IMR-90 (cell line): ENCODE data around the gene C10orf105. TPM values are rescaled to one million over a fixed set of nuclear protein-coding genes. Genes with fewer than 3 reads are reported as not detected.

Experiments used
- ATAC-seq: fragments of 200-7000 bp; cut with Tn5 transposase; 2 replicates; pipeline ENCODE4 v1.9.1; 2020; ENCODE audit warnings: low read depth, mild to moderate bottlenecking, moderate library complexity
- BruUV-seq: library from RNA; stranded (reverse); fragments of 400-500 nt; replicated peaks from 2 replicates; lab custom pipeline; 2021; lab: Mats Ljungman, UMichigan
- CTCF ChIA-PET: fragments of 300-600 bp; formaldehyde crosslinking; extraction: SDS; loops from one replicate; lab custom pipeline; 2021; ENCODE audit warnings: antibody characterized with exemption; lab: Yijun Ruan, JAX
- POLR2A ChIA-PET: fragments of 300-600 bp; sonication (Branson Sonifier 250); formaldehyde crosslinking; loops from one replicate; lab custom pipeline; 2022; ENCODE audit warnings: antibody characterized with exemption; ENCODE audit not compliant: unreplicated experiment; lab: Charles Lee
- DNase-seq: peaks from one replicate; pipeline ENCODE4 v3.0.0; 2013
- H2AFZ ChIP-seq: replicated peaks from 2 replicates; pipeline ENCODE3; 2013; ENCODE audit warnings: low read length, mild to moderate bottlenecking; ENCODE audit not compliant: poor library complexity
- H2AK5ac ChIP-seq: 2 replicates; pipeline ENCODE4 v1.6.1; 2013; ENCODE audit warnings: low read depth, low read length, inconsistent platforms
- H2AK9ac ChIP-seq: replicated peaks from 2 replicates; pipeline ENCODE3; 2013; ENCODE audit warnings: mild to moderate bottlenecking, low read depth, low read length, moderate library complexity; ENCODE audit not compliant: poor library complexity
- H2BK120ac ChIP-seq: 2 replicates; pipeline ENCODE4 v1.6.1; 2013; ENCODE audit warnings: low read depth, low read length, inconsistent platforms
- H2BK15ac ChIP-seq: 3 replicates; pipeline ENCODE4 v1.6.1; 2013; ENCODE audit warnings: low read depth, low read length, inconsistent platforms
- H2BK20ac ChIP-seq: 2 replicates; pipeline ENCODE4 v1.6.1; 2013; ENCODE audit warnings: low read depth, mild to moderate bottlenecking, inconsistent platforms, low read length, moderate library complexity
- H2BK5ac ChIP-seq: 2 replicates; pipeline ENCODE4 v1.6.1; 2013; ENCODE audit warnings: mild to moderate bottlenecking, low read depth, low read length, inconsistent platforms; ENCODE audit not compliant: poor library complexity, severe bottlenecking
- H3K14ac ChIP-seq: replicated peaks from 2 replicates; pipeline ENCODE4 v1.6.1; 2013; ENCODE audit warnings: low read depth, low read length, inconsistent platforms
- H3K18ac ChIP-seq: 2 replicates; pipeline ENCODE4 v1.6.1; 2013; ENCODE audit warnings: low read depth, low read length, control low read depth
- H3K23ac ChIP-seq: 2 replicates; pipeline ENCODE4 v1.6.1; 2013; ENCODE audit warnings: low read depth, low read length, inconsistent platforms
- H3K27ac ChIP-seq: 2 replicates; pipeline ENCODE4 v1.5.1; 2013; ENCODE audit warnings: mild to moderate bottlenecking, control low read depth, low read length; ENCODE audit not compliant: insufficient read depth
- H3K27me3 ChIP-seq: 2 replicates; pipeline ENCODE4 v1.6.1; 2013; ENCODE audit warnings: low read length; ENCODE audit not compliant: control insufficient read depth, insufficient read depth
- H3K36me3 ChIP-seq: 2 replicates; pipeline ENCODE4 v1.6.1; 2013; ENCODE audit warnings: low read length, mixed read lengths; ENCODE audit not compliant: control insufficient read depth, insufficient read depth
- H3K4ac ChIP-seq: 2 replicates; pipeline ENCODE4 v1.6.1; 2013; ENCODE audit warnings: low read depth, low read length, inconsistent platforms
- H3K4me1 ChIP-seq: 2 replicates; pipeline ENCODE4 v1.6.1; 2013; ENCODE audit warnings: low read length, mixed read lengths; ENCODE audit not compliant: control insufficient read depth, insufficient read depth
- H3K4me2 ChIP-seq: 2 replicates; pipeline ENCODE4 v1.6.1; 2013; ENCODE audit warnings: low read depth, mild to moderate bottlenecking, control low read depth, low read length, moderate library complexity
- H3K4me3 ChIP-seq: 2 replicates; pipeline ENCODE4 v1.5.1; 2013; ENCODE audit warnings: low read depth, mild to moderate bottlenecking, control low read depth, low read length, moderate library complexity; ENCODE audit not compliant: insufficient read depth
- H3K56ac ChIP-seq: 2 replicates; pipeline ENCODE4 v1.6.1; 2013; ENCODE audit warnings: low read length, inconsistent platforms; ENCODE audit not compliant: insufficient read depth; ENCODE audit errors: extremely low read depth
- H3K79me1 ChIP-seq, 2 experiments: 2 replicates each; pipeline ENCODE4 v1.6.1; 2013; ENCODE audit warnings: low read length in 2 of 2, inconsistent platforms in 1 of 2, low read depth in 1 of 2
- H3K9ac ChIP-seq: 2 replicates; pipeline ENCODE4 v1.6.1; 2013; ENCODE audit warnings: low read depth, low read length, control low read depth
- H3K9me1 ChIP-seq: 2 replicates; pipeline ENCODE4 v1.6.1; 2013; ENCODE audit warnings: low read length, inconsistent platforms; ENCODE audit not compliant: insufficient read depth
- H3K9me3 ChIP-seq: 2 replicates; pipeline ENCODE4 v1.6.1; 2013; ENCODE audit warnings: low read length; ENCODE audit not compliant: control insufficient read depth, insufficient read depth
- H4K20me1 ChIP-seq: 2 replicates; pipeline ENCODE4 v1.6.1; 2013; ENCODE audit warnings: low read length, inconsistent platforms; ENCODE audit not compliant: insufficient read depth
- H4K5ac ChIP-seq: 2 replicates; pipeline ENCODE4 v1.6.1; 2013; ENCODE audit warnings: mild to moderate bottlenecking, low read depth, low read length, control low read depth
- H4K8ac ChIP-seq, 2 experiments: 2 replicates each; pipeline ENCODE4 v1.6.1; 2013; ENCODE audit warnings: low read depth in 2 of 2, low read length in 2 of 2, control low read depth in 1 of 2, inconsistent platforms in 1 of 2
- H4K91ac ChIP-seq: 2 replicates; pipeline ENCODE4 v1.6.1; 2013; ENCODE audit warnings: low read depth, low read length, inconsistent platforms; ENCODE audit not compliant: insufficient read depth
- BHLHE40 ChIP-seq: fragments of 150-350 bp; IDR thresholded peaks from 2 replicates; pipeline ENCODE4 v1.6.1; 2016; ENCODE audit warnings: mild to moderate bottlenecking, low read depth, low read length
- CEBPB ChIP-seq: IDR thresholded peaks from 2 replicates; pipeline ENCODE4 v1.6.1; 2012; ENCODE audit warnings: low read depth, low read length, improper control_type of control experiment
- CHD1 ChIP-seq: IDR thresholded peaks from 2 replicates; pipeline ENCODE4 v1.6.1; 2012; ENCODE audit warnings: low read depth, low read length, improper control_type of control experiment
- CTCF ChIP-seq: conservative IDR thresholded peaks from 2 replicates; pipeline ENCODE4 v1.5.1; 2012; ENCODE audit warnings: mild to moderate bottlenecking, low read depth, low read length, improper control_type of control experiment
- ELK1 ChIP-seq: fragments of 150-350 bp; IDR thresholded peaks from 2 replicates; pipeline ENCODE4 v1.6.1; 2016; ENCODE audit warnings: low read depth, mild to moderate bottlenecking, low read length, moderate library complexity, borderline replicate concordance
- FOS ChIP-seq: fragments of 150-350 bp; IDR thresholded peaks from 2 replicates; pipeline ENCODE4 v1.6.1; 2016; ENCODE audit warnings: low read depth, low read length
- MAFK ChIP-seq: IDR thresholded peaks from 2 replicates; pipeline ENCODE4 v1.6.1; 2012; ENCODE audit warnings: low read depth, low read length, improper control_type of control experiment
- MAZ ChIP-seq: IDR thresholded peaks from 2 replicates; pipeline ENCODE4 v1.6.1; 2012; ENCODE audit warnings: low read depth, mild to moderate bottlenecking, low read length, improper control_type of control experiment, moderate library complexity, borderline replicate concordance
- MXI1 ChIP-seq: IDR thresholded peaks from 2 replicates; pipeline ENCODE4 v1.6.1; 2012; ENCODE audit warnings: low read depth, mild to moderate bottlenecking, low read length, moderate library complexity, borderline replicate concordance
- NFE2L2 ChIP-seq: fragments of 150-350 bp; IDR thresholded peaks from 2 replicates; pipeline ENCODE4 v1.6.1; 2016; ENCODE audit warnings: low read depth, mild to moderate bottlenecking, low read length
- POLR2A ChIP-seq: IDR thresholded peaks from 2 replicates; pipeline ENCODE4 v1.6.1; 2012; ENCODE audit warnings: mild to moderate bottlenecking, low read depth, low read length
- RAD21 ChIP-seq: IDR thresholded peaks from 2 replicates; pipeline ENCODE4 v1.6.1; 2012; ENCODE audit warnings: low read length, improper control_type of control experiment
- RCOR1 ChIP-seq: IDR thresholded peaks from 2 replicates; pipeline ENCODE4 v1.6.1; 2012; ENCODE audit warnings: mild to moderate bottlenecking, low read length, improper control_type of control experiment; ENCODE audit not compliant: insufficient replicate concordance
- RFX5 ChIP-seq: IDR thresholded peaks from 2 replicates; pipeline ENCODE4 v1.8.0; 2012; ENCODE audit warnings: low read depth, mild to moderate bottlenecking, low read length, moderate library complexity
- SMC3 ChIP-seq: fragments of 150-350 bp; IDR thresholded peaks from 2 replicates; pipeline ENCODE4 v1.6.1; 2016; ENCODE audit warnings: low read depth, mild to moderate bottlenecking, antibody characterized with exemption, low read length, moderate library complexity
- USF2 ChIP-seq: fragments of 150-350 bp; IDR thresholded peaks from 2 replicates; pipeline ENCODE4 v1.6.1; 2017; ENCODE audit warnings: mild to moderate bottlenecking, antibody characterized with exemption, low read length, low read depth
- WGBS, 2 experiments: methylation state at CpG; one replicate each; pipeline versions ENCODE4 v1.1.5 to v1.1.7; 2013; ENCODE audit warnings: missing lambda C conversion rate in 2 of 2; ENCODE audit not compliant: insufficient read length in 1 of 2; ENCODE audit errors: extremely low coverage in 2 of 2; 5-methylcytosine and 5-hydroxymethylcytosine counted together
- dilution Hi-C: fragments of 300-500 bp; cut with HindIII; formaldehyde crosslinking; loops from one replicate; pipeline ENCODE4 v1.14.3; 2018; ENCODE audit warnings: low sequenced_read_pairs; ENCODE audit not compliant: unreplicated experiment
- in situ Hi-C: fragments of 300-500 bp; cut with MboI; formaldehyde crosslinking; loops from 3 replicates; pipeline ENCODE4 v1.14.3; 2019; ENCODE audit warnings: low sequenced_read_pairs, inconsistent platforms, mixed read lengths
- intact Hi-C: fragments of 100-400 bp; cut with micrococcal nuclease; formaldehyde crosslinking; loops from 2 replicates; pipeline ENCODE4 v1.10.0; 2022
- polyA plus RNA-seq, 3 experiments: library from polyadenylated mRNA; depleted of rRNA; stranded (reverse); fragments of >200 nt; gene quantifications; 2 replicates each; pipeline ENCODE4 v1.2.3, GENCODE V29; 2012; ENCODE audit warnings: low replicate concordance in 1 of 3
- total RNA-seq: library from RNA; depleted of rRNA; stranded (reverse); fragments of >200 nt; gene quantifications from 2 replicates; pipeline ENCODE4 v1.2.3, GENCODE V29; 2012

C10orf105 gene
- total and polyA plus RNA-seq, 2 of the 4 experiments (the other 2 are of a cell fraction), result under 0.01 TPM; not detected in 1

GRCh38 chr10:71665456-71665855 is 54.1 kb downstream of the C10orf105 start:
- no peak for ATAC-seq
- H3K4me2 ChIP-seq, result no peak overlapping the region
- H3K4me1 ChIP-seq, result no peaks in the 10 kb centered on the region
- BruUV-seq, result no TSS peak
- H2AK9ac ChIP-seq, result no peak overlapping the region
- H3K56ac ChIP-seq, result no peak overlapping the region
- H2BK20ac ChIP-seq, result no peak overlapping the region
- POLR2A ChIA-PET, result no interaction called here
- TF ChIP-seq SMC3, result no peak
- TF ChIP-seq RFX5, result no peak
- no peak for TF ChIP-seq CEBPB
- TF ChIP-seq RAD21, result no peak
- no peak for TF ChIP-seq MXI1
- TF ChIP-seq NFE2L2, result no peak
- no peak for TF ChIP-seq CTCF
- no peak for TF ChIP-seq POLR2A
- no peak for TF ChIP-seq RCOR1
- TF ChIP-seq FOS, result no peak
- no peak for TF ChIP-seq BHLHE40
- TF ChIP-seq MAZ, result no peak
- no peak for TF ChIP-seq CHD1
- no peak for TF ChIP-seq USF2
- no peak for TF ChIP-seq MAFK
- TF ChIP-seq ELK1, result no peak
- no peak overlapping the region for H4K8ac ChIP-seq
- intact Hi-C loops (no loop called here), in situ Hi-C loops (no loop called here), dilution Hi-C loops (no loop called here)
- peaks cover 40% of the 10 kb centered on the region for H3K27me3 ChIP-seq
- H2AK5ac ChIP-seq, result no peak overlapping the region
- no peak overlapping the region for H3K4ac ChIP-seq
- no peak overlapping the region for H3K9ac ChIP-seq
- 70% methylated on average over 8 of the region's 9 CpGs; no CpG with 5 or more reads in 1 of the 2 experiments for WGBS, 2 experiments
- no peak overlapping the region for H4K91ac ChIP-seq
- DNase-seq, result no peak
- no peaks in the 10 kb centered on the region for H4K20me1 ChIP-seq
- no peak overlapping the region for H2BK120ac ChIP-seq
- no peak overlapping the region for H3K4me3 ChIP-seq
- no peaks in the 10 kb centered on the region for H3K9me3 ChIP-seq
- H2BK5ac ChIP-seq, result no peak overlapping the region
- H3K14ac ChIP-seq, result no peak overlapping the region
- H4K5ac ChIP-seq, result no peak overlapping the region
- no peaks in the 10 kb centered on the region for H3K36me3 ChIP-seq
- H2BK15ac ChIP-seq, result no peak overlapping the region
- no peak overlapping the region for H3K18ac ChIP-seq
- no peak overlapping the region for H3K27ac ChIP-seq
- no peaks in the 10 kb centered on the region for H3K9me1 ChIP-seq
- no peaks in the 10 kb centered on the region for H3K79me1 ChIP-seq
- CTCF ChIA-PET, result no interaction called here
- H3K23ac ChIP-seq, result no peak overlapping the region
- H2AFZ ChIP-seq, result no peak overlapping the region
